Right lobe of liver (tissue), 6 donors: ENCODE data around the gene TGFBR3. TPM values are rescaled to one million over a fixed set of nuclear protein-coding genes. Genes with fewer than 3 reads are reported as not detected.

ENCODE experiments used
- ATAC-seq, 4 donors: fragments of 200-7000 bp; cut with Tn5 transposase; one replicate each; pipeline ENCODE4 v1.9.1; 2020; ENCODE audit warnings: mild to moderate bottlenecking in 4 of 4, moderate library complexity in 4 of 4
- DNase-seq, 3 donors: peaks; one replicate each; pipeline ENCODE4 v3.0.0-alpha.2; 2020
- H3K27ac ChIP-seq, 3 donors: fragments of 200-600 bp; one replicate each; pipeline ENCODE4 v1.8.0; 2022
- H3K27me3 ChIP-seq, 2 donors: fragments of 200-600 bp; one replicate each; pipeline ENCODE4 v1.8.0; 2022
- H3K36me3 ChIP-seq, 4 donors: fragments of 200-600 bp; sonication (generic) in 1 of 4; one replicate each; pipeline versions ENCODE4 v1.5.1 to v1.8.0; 2017 to 2022; ENCODE audit warnings: control low read depth in 1 of 4
- H3K4me1 ChIP-seq, 4 donors: fragments of 200-600 bp; sonication (generic) in 1 of 4; one replicate each; pipeline versions ENCODE4 v1.5.1 to v1.8.0; 2017 to 2022; ENCODE audit warnings: control low read depth in 1 of 4
- H3K4me3 ChIP-seq, 3 donors: fragments of 200-600 bp; one replicate each; pipeline ENCODE4 v1.8.0; 2022
- H3K9me3 ChIP-seq, 4 donors: fragments of 200-600 bp; sonication (generic) in 1 of 4; one replicate each; pipeline versions ENCODE4 v1.5.1 to v1.8.0; 2017 to 2022; ENCODE audit warnings: control low read depth in 1 of 4
- POLR2A ChIP-seq: fragments of 450-650 bp; IDR thresholded peaks from one replicate; pipeline ENCODE4 v1.6.1; 2017; ENCODE audit warnings: antibody characterized with exemption, mild to moderate bottlenecking
- WGBS: methylation state at CpG from one replicate; pipeline ENCODE4 v1.1.6; 2018; ENCODE audit warnings: low coverage, low lambda C conversion rate; ENCODE audit not compliant: insufficient coverage; ENCODE audit errors: missing lambda C conversion rate; 5-methylcytosine and 5-hydroxymethylcytosine counted together
- intact Hi-C, 2 donors: fragments of 100-400 bp; cut with DNase I; formaldehyde crosslinking; loops; one replicate each; pipeline versions ENCODE4 v1.11.2 to v1.14.1; 2022
- total RNA-seq, 6 experiments: library from RNA; depleted of rRNA in 2 of 6; stranded (reverse); fragments of >200 nt in 2 of 6; fragmentation: NEBNext Ultra II Directional in 3 of 6; extraction: Animal tissue kit (Norgen Biotek cat#: 25700) in 3 of 6; gene quantifications; one replicate each; pipeline versions ENCODE4 v1.1.0 to v1.2.4, GENCODE V29; 2016 to 2023
- TF ChIP-seq, protein P1 (sequence below), 4 donors: fragments of 200-600 bp in 3 of 4; fragments of 450-650 bp in 1 of 4; IDR thresholded peaks; one replicate each; pipeline versions ENCODE4 v1.5.1 to v1.8.0; 2016 to 2022; ENCODE audit warnings: antibody characterized with exemption in 4 of 4, mild to moderate bottlenecking in 2 of 4
- donor health status: DM: no; HTN: yes; CAD: no.
- donor health status: DM: no; HTN: no; CAD: no.
- donor health status: DM: no; HTN: no; CAD: no.
- donor health status: DM: no; HTN: yes; CAD: no.
- donor health status: DM: no; HTN: yes; CAD: no.

Gene TGFBR3
- total RNA-seq, 6 experiments from 2014 or later: 9.0 to 32.3 (median 18.1) TPM

DNA sequence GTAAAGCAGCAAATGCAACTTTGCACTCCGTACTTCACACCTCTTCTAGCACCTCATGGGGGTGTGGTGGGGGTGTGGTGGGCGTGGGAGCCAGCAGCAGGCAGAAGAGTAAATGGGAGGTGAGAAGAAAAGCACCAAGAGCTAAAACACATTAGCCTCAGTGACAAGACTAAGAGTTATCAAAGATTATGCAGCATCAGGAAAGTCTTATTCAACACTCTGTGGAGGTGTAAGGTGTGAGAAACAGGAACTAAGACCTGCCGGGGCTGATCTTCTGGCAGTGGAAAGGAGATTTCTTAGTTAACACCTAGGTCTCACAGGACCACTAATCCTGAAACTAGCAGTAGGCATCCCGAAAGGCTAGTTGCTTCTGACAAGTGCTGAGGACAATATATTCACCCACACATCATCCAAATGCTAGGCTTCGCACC lies 9.9 kb downstream of the TGFBR3 start:
- no peak for TF ChIP-seq POLR2A
- TF ChIP-seq, protein P1, sequence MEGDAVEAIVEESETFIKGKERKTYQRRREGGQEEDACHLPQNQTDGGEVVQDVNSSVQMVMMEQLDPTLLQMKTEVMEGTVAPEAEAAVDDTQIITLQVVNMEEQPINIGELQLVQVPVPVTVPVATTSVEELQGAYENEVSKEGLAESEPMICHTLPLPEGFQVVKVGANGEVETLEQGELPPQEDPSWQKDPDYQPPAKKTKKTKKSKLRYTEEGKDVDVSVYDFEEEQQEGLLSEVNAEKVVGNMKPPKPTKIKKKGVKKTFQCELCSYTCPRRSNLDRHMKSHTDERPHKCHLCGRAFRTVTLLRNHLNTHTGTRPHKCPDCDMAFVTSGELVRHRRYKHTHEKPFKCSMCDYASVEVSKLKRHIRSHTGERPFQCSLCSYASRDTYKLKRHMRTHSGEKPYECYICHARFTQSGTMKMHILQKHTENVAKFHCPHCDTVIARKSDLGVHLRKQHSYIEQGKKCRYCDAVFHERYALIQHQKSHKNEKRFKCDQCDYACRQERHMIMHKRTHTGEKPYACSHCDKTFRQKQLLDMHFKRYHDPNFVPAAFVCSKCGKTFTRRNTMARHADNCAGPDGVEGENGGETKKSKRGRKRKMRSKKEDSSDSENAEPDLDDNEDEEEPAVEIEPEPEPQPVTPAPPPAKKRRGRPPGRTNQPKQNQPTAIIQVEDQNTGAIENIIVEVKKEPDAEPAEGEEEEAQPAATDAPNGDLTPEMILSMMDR (IDR thresholded peaks at IDR 0.05): no peak
- Histone ChIP-seq H3K36me3 (no peaks in the 10 kb centered on the region), H3K4me3 (no peak overlapping the region), H3K27ac (no peak overlapping the region), H3K4me1 (peaks cover 0 to 19% (median 0%) of the 10 kb centered on the region in 4 donors), H3K9me3 (no peaks in the 10 kb centered on the region), H3K27me3 (no peaks in the 10 kb centered on the region)
- ATAC-seq: no peak
- intact Hi-C loops: no loop called here
- 93% methylated on average over 3 of the region's 5 CpGs for WGBS
- DNase-seq: no peak

DNA sequence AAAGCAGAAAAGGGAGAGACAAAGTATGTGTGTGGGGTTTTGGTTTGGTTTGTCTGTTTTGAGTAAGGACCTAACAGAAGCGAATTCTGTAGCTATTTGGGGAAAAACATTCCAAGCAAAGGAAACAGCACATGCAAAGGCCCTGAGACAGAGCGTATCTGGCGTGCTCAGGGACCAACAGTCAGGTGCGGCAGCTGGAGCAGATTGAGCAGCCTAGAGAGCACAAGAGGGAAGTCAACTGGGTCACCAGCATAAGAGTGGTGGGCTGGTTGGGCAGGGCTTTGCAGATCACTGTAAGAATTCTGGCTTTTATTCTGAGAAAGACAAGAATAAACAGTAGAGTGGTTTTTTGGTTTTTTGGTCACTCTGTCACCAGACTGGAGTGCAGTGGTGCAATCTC lies 11.8 kb downstream of the TGFBR3 start:
- Histone ChIP-seq H3K36me3 (no peaks in the 10 kb centered on the region), H3K9me3 (no peaks in the 10 kb centered on the region), H3K27me3 (no peaks in the 10 kb centered on the region), H3K27ac (no peak overlapping the region), H3K4me1 (peaks cover 0 to 19% (median 0%) of the 10 kb centered on the region in 4 donors), H3K4me3 (no peak overlapping the region)
- no peak for TF ChIP-seq POLR2A
- TF ChIP-seq, protein P1 (IDR thresholded peaks at IDR 0.05): no peak
- ATAC-seq (no peak), DNase-seq (no peak)
- WGBS: 96% methylated on average over 2 of the region's 4 CpGs
- intact Hi-C loops: no loop called here

DNA sequence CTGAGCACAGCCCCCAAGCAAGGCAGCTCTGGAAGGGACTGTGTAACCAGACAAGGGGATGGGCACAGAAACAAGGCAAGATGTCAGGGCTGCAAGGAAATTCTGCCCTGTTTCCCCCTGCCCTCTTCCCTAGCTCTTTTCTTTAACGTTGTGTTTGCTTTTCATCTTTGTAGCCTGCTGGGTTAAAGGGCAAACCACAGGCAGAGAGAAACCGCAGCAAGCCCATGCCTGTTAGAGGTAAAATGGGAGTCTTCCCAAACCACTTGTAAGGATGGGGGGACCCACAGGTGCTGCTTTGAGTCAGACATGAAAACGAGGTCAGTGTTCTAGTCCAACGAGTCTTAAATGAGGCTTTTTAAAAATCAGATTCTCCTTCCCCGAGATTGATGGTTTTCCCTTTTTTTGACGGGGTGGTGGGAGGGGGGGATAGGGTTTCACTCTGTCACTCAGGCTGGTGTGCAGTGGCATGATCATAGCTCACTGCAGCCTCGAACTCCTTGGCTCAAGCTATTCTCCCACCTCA lies 13.3 kb downstream of the TGFBR3 start:
- peak; percentile 47 to 71 (median 53) for ATAC-seq
- WGBS: 9% methylated on average over 6 of the region's 7 CpGs
- peaks cover 0 to 11% (median 0%) of the 10 kb centered on the region in 4 donors for H3K4me1 ChIP-seq

DNA sequence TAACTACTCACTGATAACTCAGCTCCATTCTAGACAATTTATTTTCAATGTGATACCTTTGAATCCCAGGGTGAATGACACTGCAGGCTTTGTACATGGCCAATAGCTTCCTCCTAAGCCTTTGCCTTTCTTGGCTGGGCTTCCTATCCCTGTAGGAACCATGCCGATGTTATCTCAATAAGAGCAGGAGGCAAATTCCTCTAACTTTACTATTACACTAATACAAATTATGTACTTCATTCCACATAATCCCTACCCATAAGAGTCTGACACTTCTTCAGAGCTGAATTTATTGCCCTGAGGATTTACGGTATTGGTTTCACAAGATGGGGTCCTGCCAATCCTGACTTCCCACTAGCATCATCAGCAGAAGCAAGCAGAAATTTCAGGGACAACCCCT lies 14.0 kb downstream of the TGFBR3 start:
- ATAC-seq (peak; percentile 48 to 81 (median 58)), DNase-seq (no peak)
- H3K9me3 ChIP-seq: no peaks in the 10 kb centered on the region
- H3K4me1 ChIP-seq: peaks cover 0 to 11% (median 0%) of the 10 kb centered on the region in 4 donors
- H3K27ac ChIP-seq: no peak overlapping the region
- intact Hi-C loops: no loop called here
- H3K4me3 ChIP-seq: no peak overlapping the region
- 44% methylated on average over 2 of the region's 2 CpGs for WGBS
- H3K36me3 ChIP-seq: no peaks in the 10 kb centered on the region
- H3K27me3 ChIP-seq: no peaks in the 10 kb centered on the region
- TF ChIP-seq POLR2A: no peak
- TF ChIP-seq, protein P1 (IDR thresholded peaks at IDR 0.05): no peak

More for the DNA sequence above, 13.3 kb downstream of the TGFBR3 start:
- H3K4me3 ChIP-seq: no peak overlapping the region
- H3K27ac ChIP-seq: no peak overlapping the region
- TF ChIP-seq, protein P1 (IDR thresholded peaks at IDR 0.05): no peak
- TF ChIP-seq POLR2A: no peak
- H3K9me3 ChIP-seq: no peaks in the 10 kb centered on the region
- intact Hi-C loops: no loop called here
- no peaks in the 10 kb centered on the region for H3K36me3 ChIP-seq
- no peak for DNase-seq
- H3K27me3 ChIP-seq: no peaks in the 10 kb centered on the region
